HG03066 (cell line): ENCODE results near the gene ANO1.

Experiments used
- ATAC-seq: cut with Tn5 transposase; IDR thresholded peaks from one replicate; pipeline ENCODE4 v1.9.1; 2021; ENCODE audit warnings: low read depth; ENCODE audit not compliant: unreplicated experiment

The ANO1 gene

DNA sequence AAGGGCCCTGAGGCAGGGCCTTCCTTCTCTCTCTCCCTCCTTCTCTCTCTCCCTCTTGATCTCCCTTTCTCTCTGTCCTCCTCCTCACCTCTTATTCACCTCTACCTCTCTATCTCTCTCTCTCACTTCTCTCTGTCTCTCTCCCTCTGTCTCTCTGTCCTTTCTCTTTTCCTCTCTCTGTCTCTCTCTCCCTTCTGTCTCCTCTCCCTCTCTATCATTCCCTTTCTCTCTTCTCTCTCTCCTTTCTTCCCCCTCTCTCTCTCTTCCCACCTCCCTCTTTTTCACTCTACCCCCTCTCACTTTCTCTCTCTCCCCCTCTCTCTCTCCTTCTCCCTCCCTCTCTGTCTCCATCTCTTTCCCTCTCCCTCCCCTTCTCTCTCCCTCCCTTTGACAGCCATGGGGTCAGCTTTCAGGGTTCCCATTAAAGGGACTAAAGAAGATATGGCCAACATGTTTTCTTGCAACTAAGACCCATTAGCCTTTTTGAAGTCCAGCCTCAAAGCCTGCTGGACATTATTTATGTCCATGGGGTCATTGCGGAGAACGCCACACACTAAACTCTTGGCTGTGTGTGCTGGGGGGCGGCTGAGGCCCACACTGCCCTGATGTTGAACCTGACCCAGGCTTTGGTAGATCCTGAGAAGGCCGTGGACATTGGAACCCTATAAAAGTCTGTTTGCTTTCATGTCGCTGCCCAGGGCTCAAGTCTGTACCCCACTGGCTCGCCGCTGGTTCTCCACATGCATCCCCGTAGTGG lies 15.0 kb downstream of the ANO1 start:
- ATAC-seq = no peak

DNA sequence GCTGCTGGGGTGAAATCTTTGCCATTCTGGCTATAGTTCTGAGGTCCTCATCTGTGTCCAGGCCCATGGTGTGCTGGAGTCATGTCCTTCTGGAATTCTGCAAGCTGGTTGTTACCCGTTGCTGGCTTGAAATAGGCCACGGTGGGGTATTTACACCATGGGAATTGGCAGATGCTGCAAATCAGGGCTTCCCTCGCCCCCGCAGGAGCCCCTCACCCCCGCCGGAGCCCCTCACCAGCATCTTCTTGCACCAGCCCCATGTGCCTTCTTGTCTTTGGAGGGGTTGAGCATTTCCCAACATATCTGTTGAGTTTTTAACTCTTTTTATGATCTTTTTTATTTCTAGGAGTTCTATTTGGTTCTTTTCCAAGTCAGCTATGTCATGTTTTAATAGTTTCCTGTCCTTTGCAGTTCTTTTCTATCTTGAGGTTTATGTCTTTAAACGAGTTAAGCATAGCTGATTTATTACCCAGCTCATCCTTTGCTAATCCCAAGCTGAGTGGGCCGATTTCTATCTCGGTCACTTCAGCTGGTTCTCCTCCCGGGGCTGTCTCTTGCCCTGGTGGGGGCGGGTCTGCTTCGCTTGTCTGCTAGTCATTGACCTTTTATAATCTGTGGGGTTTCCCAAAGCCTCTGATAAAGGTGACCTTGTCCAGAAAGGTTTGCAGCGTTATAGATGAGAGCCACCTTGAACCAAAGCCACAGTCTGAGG lies 17.6 kb downstream of the ANO1 start:
- ATAC-seq = no peak

DNA sequence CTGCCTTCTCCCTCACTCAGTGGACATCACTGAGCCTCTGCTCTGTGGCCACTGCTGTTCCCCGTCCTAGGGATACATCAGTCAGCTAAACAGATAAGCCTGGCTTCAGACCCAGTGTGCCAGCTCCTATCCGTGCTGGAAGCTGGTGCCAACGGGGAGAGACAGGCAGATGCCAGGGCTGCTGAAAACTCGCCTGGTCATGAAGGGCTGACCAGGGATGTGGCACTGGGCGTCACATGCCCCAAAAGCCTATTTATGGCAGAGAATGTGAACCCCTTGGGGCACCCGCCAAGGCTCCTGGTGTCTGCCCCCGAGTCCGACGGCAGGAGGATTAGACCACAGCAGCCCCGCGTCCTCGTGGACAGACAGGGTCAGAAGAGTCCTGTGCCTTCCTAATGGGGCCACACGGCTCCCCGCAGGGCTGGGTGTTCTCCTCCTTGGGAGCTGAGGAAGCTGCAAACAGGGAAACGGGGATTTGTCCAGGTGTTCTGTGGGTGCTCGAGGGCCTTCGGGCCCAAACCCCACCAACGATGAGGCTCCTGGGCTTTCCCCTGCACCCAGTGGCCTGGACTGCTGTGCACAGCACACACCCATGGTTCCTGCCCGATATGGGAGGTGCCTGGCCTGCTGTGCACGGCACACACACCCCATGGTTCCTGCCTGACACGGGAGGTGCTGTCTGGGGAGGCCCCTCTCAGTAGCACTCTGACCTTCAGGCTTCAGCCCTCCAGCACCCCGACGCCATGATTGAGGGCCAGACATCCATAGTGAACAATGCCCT lies 19.9 kb downstream of the ANO1 start:
- no peak for ATAC-seq

DNA sequence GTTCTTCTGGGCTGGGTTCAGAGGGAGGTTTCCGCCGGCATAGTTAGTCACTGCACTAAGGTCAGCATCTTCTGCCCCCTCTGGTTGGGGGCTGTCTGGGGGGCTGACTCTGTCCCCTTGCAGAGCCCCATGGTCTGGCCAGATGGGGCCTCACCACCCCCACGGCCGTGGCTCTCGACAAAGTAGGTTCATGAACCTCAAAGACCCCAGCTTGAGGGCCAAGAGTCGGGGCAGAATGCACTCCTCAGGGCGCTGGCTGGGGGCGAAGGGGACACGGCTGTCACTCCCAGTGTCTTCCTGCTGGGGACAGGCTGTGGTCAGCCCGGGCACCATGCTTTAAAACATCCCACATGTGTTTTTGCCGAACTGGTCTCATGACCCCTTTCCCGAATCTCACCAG lies 20.8 kb downstream of the ANO1 start:
- ATAC-seq = no peak

DNA sequence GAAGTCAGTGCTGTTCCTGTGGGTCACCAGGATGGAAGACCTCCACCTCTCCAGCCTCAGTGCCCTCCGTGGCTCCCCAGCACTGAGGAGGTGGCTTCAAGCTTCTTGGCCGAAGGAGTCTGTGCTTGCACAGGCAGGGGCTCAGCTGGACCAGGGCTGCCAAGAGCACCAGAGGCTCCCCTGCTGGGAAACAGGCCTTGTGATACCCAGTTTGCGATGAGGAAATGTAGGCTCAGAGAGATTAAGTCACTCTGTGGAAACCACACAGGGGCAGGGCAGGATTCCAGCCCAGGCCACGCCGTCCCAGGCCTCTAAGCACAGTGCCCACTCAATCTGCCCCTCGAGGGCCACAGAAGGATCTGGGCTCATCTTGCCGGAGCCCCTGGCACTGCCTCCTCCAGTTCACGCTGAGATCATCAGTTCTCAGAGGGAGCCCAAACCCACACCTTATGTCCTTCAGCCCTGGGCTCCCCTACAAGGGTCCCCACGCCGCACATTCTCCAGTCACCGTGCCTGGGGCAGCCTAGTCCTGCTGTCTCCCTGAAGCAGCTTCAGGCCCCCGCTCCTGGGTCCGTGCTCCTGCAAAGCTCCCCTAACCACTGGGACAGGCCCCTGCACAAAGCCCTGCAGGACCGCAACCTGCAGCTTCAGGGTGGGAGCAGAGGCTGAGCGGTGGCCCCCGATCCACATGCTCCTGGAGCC lies 21.6 kb downstream of the ANO1 start:
- no peak for ATAC-seq

DNA sequence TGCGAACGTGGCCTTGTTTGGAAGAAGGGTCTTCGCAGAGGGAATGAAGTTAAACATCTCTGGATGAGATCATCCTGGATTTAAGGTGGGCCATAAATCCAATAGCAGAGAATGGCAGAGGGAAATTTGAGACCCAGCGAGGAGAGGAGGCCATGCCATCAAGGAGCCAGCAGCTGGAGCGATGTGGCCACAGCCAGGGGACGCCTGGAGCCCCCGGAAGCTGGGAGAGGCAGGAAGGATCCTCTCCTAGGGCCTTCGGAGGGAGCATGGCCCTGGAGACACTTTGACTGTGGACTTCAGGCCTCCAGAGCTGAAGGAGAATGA lies 22.1 kb downstream of the ANO1 start:
- no peak for ATAC-seq

DNA sequence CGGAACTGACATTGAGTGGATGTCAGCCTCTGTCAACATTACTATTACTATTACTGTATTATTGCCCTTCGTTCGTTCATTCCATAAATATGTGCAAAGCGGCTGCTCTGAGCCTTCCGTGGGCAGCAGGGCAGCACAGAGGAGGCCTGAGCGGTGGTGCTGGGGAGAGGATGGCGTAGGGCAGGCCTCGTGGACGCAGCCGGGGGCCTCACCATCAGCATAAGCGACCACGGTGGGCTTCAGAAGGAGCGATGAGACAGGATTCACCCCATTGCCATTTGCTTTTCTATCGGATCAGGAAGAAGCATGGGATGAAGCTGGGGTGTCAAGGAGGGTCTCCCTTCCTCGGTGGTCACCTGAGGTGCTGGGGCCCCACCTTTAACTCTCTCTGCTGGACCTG lies 22.7 kb downstream of the ANO1 start:
- ATAC-seq = no peak

DNA sequence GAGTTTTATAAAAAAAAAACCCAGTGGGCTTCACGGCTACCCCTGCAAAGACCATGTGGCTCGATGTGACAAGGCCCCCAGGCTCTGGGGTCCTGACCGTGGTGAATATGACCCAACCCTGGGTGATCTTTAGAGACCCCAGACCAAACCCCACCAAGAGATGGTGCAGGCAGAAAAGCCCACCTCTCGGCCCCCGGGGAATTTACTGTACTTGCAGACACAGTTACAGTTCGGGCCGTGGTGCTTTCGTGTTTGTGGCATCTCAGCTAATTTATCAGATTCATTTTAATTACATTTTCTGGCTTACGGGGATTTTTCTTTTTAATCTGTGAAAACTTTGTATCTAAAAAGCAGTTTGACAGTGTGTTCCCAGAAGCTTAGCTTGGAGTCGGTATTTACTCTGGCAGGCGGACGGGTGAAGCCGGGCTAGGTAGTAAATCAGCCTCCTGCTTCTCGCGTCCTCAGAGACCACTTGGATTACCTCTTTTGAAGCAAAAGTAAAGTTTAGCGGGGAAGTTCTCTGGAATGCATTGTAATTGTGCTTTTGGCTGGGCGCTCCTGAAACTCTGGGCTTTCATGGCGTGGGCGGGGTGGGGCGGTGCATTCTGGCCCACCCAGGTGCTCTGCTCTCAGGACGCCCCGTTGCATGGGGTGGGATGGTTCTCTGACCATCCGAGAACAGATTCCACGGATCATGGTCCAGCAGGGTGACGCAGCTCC lies 25.3 kb downstream of the ANO1 start:
- ATAC-seq = no peak

DNA sequence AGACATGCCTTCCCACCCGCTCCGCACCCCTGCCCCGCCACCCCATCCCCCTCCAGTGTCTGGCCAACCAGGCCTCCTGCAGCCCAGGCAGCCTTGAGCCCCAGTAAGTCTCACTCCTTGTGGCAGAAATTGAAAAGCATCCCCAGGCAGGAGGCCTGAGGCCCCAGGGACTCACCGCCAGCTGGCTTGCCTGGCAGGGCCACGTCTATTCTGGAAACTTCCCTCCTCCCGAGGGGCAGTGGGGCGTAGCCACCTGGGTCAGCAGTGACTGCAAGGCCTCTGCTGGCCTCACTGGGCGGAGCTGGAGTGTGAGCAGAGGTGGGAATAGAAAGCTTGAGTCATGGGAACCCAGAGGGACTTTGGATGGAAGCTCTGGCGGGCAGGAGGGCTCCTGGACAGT lies 26.3 kb downstream of the ANO1 start:
- no peak for ATAC-seq

DNA sequence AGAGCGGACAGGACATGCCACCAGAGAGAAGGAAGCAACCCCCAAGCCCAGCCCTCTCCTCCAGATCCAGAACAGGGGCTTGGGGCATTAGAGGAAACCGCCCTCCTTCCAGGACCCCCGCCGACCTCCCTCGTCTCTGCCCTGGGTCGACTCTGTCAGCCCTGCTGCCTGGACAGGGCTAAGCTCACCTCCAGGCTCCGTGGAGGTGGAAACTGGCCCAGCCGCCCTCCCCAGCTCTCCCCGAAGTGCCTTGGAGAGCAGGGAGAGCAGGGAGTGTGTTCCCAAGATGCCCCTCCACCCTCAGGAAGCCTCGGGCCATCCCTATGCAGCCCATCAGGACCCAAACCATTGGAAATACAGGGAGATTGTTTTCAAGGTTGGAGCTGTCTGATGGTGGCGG lies 26.8 kb downstream of the ANO1 start:
- no peak for ATAC-seq

DNA sequence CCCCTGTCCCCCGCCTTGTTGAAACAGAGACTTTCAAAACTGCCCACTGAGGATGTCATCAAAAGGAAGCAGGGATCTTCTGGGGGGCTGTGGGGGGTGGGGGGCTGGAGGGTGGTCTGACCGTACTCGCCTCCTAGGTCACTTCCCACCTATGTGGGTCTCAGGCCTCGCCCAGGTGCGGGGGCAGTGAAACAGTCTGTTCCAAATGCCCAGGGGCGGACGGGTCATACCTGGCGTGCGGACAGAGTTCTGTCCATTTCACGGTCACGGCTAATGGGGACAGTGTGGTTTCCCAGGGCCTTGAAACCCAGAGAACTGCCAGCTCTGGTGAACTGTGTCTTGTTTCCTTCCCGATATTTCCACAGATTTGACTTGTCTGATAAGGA lies 27.2 kb downstream of the ANO1 start:
- no peak for ATAC-seq

DNA sequence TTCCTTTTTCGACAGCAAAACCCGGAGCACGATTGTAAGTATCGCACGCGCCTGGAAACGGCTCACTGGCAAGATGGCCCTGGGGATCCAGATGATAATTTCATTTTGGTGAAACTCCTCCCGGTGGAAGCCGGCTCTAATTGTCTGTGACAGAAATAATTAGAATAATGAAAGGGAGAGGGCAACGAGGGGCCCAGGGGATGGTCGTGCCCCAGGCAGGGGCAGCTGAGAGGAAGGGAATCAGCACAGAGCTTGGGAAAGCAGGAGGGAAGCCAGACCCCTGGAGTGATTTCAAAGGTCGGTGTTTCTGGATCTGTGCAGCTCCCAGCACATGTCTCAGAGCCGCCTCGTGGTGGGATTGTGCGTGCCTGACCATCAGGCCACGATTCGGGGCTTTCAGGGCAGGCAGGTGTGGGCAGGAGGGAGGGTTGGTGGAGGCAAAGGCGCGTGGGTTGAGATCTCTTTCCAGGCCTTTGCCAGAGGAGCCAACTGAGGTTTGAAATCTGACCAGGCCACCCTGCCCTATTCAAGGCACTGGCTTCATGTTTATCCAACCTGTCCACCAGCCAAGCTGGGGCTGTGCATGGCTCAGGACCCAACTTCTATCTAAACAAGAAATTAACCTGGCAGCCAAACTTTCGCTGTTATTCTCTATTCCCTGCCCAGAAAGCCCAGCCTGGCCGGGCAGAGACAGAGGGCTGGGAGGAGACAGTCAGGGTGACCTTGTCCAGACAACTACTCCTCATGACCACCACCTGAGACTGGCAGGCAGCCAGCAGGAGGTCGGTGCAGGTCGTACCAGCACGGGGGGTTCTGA lies 27.8 kb downstream of the ANO1 start:
- ATAC-seq = no peak

DNA sequence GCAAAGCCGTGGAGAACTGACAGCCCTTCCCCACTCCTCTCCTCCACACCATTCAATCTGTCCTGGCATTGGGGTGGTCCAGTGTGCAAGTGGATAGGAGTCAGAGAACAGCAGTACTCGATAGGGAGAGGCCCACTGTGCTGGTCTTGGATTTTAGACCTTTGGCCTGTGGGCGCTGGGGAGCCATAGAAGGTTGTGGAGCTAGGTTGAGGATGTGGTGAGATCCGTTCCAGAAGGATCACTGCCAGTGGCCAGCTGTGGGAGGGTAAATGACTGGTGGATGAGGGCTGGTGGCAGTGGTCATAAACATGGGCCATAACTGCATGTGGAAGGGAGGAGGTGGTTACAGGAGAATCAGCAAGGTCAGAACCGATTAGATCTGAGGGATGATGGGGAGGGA lies 28.6 kb downstream of the ANO1 start:
- ATAC-seq = no peak

DNA sequence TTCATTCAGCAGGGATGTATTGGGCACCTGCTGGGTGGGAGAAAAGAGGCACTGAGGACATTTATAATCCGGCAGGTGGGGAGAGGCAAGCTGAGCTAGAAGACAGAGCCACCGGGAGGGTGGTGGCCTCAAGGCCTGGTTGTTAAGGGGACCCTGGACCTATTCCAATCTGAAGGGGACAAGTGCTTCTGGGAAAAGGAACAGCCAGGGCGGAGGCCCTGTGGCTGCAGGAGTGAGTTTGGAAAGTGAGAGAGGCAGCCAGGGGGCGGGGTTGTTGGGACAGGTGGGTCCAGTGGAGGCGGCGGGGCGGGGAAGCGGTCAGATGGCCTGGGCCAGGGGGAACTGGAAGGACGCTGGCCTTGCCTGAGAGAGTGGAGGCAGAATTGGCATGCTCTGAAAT lies 29.1 kb downstream of the ANO1 start:
- no peak for ATAC-seq

DNA sequence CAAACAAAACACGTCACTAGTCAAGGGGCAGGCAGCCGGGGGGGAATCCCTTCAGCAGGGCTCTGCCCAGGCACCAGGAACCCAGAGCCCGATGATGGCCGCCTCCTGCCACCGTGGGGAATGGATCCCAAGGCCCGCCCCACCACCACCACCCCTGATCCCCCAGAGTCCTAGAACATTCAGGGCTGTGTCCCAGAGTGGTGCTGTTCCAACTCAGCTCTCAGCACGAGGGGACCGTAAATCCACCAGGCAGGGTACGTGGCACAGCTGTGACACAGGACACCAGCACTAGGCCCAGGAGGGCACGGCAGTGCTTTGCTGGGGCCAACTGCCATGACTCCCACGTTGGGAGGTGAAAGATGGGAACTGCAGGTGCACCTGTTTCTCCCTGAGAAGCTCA lies 29.6 kb downstream of the ANO1 start:
- no peak for ATAC-seq

DNA sequence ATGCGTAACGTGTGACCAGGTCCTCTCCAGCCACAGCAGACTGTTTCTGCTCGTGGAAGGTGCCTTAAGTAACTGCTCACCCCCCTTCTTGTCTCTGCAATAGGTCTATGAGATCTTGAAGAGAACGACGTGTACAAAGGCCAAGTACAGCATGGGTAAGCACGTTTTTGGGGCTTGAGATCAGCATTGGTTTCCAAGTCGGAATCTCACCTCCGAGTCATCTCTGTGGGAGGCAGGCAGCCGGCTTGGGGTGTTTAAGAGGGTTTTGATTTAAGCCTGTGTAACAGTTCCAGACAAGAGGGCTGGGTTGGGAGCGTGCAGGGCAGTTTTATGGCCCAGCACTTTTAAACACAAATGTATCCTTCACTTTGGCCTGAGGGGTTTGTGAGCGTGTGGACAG lies 30.1 kb downstream of the ANO1 start:
- ATAC-seq = no peak

DNA sequence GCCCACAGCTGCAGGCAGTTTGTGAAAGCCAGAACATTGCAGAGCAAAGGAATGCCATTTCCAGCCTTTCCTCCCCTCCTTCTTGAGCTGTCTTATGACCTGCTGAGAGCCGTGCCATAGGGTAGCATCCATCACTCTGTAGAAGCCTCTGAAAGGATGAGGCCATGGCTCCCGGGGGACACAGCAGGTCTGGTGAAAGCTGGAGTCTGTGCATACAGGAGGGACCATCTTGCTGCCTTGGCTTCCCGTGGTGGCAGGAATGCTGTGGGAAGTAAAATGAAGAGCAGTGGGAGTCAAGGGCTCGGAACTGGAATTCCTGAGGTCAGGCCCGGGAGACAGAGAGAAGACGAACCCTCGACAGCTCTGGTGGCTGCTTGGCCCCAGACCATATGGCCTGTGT lies 30.9 kb downstream of the ANO1 start:
- no peak for ATAC-seq

DNA sequence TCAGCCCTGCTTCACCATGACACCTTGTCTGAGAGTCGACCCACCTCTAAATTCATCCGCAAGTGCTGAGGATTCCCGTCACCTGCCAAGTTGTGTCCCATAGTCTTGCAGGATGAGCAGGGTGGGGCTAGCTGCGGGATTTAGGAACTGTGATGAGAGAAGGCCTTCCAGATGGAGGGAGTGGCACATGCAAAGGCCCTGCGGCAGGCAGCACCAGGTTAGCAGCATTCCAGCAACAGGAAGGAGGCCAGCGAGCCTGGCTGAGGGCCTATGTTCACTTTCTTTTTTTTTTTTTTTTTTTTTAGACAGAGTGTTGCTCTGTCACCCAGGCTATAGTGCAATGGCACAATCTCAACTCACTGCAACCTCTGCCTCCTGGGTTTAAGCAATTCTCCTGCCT lies 31.8 kb downstream of the ANO1 start:
- no peak for ATAC-seq

DNA sequence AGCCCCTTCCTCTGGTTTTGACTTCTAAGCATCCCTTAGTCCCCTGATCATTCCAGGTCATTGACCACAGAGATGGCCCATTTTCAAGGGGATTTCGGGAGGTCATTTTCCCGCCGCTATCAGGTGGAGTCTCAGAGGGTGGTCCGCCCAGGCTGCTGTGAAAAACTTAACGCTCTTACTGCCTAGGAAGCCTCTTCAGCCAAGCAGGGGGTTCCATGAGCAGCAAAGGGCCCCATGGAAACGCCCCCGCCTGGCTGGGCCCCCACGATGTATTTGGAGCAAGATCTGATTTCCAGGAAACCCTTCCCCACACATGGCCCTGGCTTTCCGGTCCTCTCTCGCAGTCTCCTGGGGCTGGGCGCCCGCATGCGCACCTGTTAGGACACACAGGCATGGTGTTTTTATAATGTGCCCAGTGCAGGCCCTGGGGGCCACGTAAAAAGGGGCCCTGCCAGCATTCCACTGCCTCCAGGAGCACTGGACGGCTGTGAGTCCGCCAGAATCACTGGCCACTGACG lies 32.5 kb downstream of the ANO1 start:
- no peak for ATAC-seq
